Measurements from ENCODE around the gene KRT16.

GRCh38 chr17:41638194-41638593, 25.6 kb upstream of the KRT16 start:
- TF ChIP-seq CTCF (IDR thresholded peaks at IDR 0.05) (no peak), EP300 (IDR thresholded peaks at IDR 0.05) (no peak), POLR2A (IDR thresholded peaks at IDR 0.05) (no peak), POLR2AphosphoS5 (IDR thresholded peaks at IDR 0.05) (no peak)
